Activated CD4-positive, alpha-beta T cell treated with anti-CD3 and anti-CD28 coated beads for 24 hours (primary cell): ENCODE data around the gene MEGF6.
A peak's percentile ranks its signal among the peaks of the same experiment; 100 is the strongest.

Source experiments
- DNase-seq, 2 donors: peaks; one replicate each; pipeline ENCODE4 v3.0.0-alpha.2; 2020; ENCODE audit warnings: low read depth in 2 of 2

MEGF6 gene

GRCh38 chr1:3536420-3537195 is 74.7 kb downstream of the MEGF6 start:
- no peak for DNase-seq

- no peak for DNase-seq
Observed at GRCh38 chr1:3535732-3536131, 75.6 kb downstream of the MEGF6 start.

GRCh38 chr1:3534803-3535637 is 76.3 kb downstream of the MEGF6 start:
- no peak for DNase-seq

- no peak for DNase-seq
Observed at GRCh38 chr1:3533067-3534048, 78.0 kb downstream of the MEGF6 start.

- no peak for DNase-seq
Observed at GRCh38 chr1:3531928-3532327, 79.4 kb downstream of the MEGF6 start.

- DNase-seq = peak; percentile 58 to 67
Observed at GRCh38 chr1:3530926-3531818, 80.1 kb downstream of the MEGF6 start.

GRCh38 chr1:3530086-3530925 is 81.0 kb downstream of the MEGF6 start:
- DNase-seq = no peak

GRCh38 chr1:3529099-3529729 is 82.1 kb downstream of the MEGF6 start:
- no peak for DNase-seq

- DNase-seq = no peak
Observed at GRCh38 chr1:3527774-3528173, 83.5 kb downstream of the MEGF6 start.

GRCh38 chr1:3525551-3526482 is 85.5 kb downstream of the MEGF6 start:
- no peak for DNase-seq

GRCh38 chr1:3524556-3525203 is 86.6 kb downstream of the MEGF6 start:
- no peak for DNase-seq

- no peak for DNase-seq
Observed at GRCh38 chr1:3523980-3524379, 87.3 kb downstream of the MEGF6 start.

GRCh38 chr1:3522564-3523265 is 88.6 kb downstream of the MEGF6 start:
- no peak for DNase-seq

- no peak for DNase-seq
Observed at GRCh38 chr1:3522112-3522511, 89.2 kb downstream of the MEGF6 start.

GRCh38 chr1:3521426-3521825 is 89.9 kb downstream of the MEGF6 start:
- no peak for DNase-seq

- no peak for DNase-seq
Observed at GRCh38 chr1:3520419-3521378, 90.6 kb downstream of the MEGF6 start.
